Activated naive CD4-positive, alpha-beta T cell treated with anti-CD3 and anti-CD28 coated beads, Interleukin-2, amount 50 U/mL, for 24 hours (primary cell): ENCODE data around the gene ZNF425.
"Not testable (repeated sequence)": the region's sequence is repeated elsewhere in the genome, so short reads cannot be mapped to it uniquely, and the experiment has no call there.

Experiments
- H3K27ac Mint-ChIP-seq: one replicate; pipeline ENCODE4 v1.8.0; 2021; ENCODE audit warnings: mild to moderate bottlenecking, mixed read lengths
- H3K27me3 Mint-ChIP-seq: one replicate; pipeline ENCODE4 v1.8.0; 2021; ENCODE audit warnings: mixed read lengths
- H3K36me3 Mint-ChIP-seq: one replicate; pipeline ENCODE4 v1.8.0; 2021; ENCODE audit warnings: mixed read lengths
- H3K4me1 Mint-ChIP-seq: one replicate; pipeline ENCODE4 v1.8.0; 2021; ENCODE audit warnings: mixed read lengths
- H3K4me3 Mint-ChIP-seq: one replicate; pipeline ENCODE4 v1.8.0; 2021; ENCODE audit warnings: mild to moderate bottlenecking, mixed read lengths
- H3K9me3 Mint-ChIP-seq: one replicate; pipeline ENCODE4 v1.8.0; 2021; ENCODE audit warnings: mixed read lengths

The ZNF425 gene

GRCh38 chr7:149099058-149099457 lies 27.1 kb downstream of the ZNF425 start:
- no peaks in the 10 kb centered on the region for H3K36me3 Mint-ChIP-seq
- H3K27ac Mint-ChIP-seq, result no peak overlapping the region
- no peaks in the 10 kb centered on the region for H3K4me1 Mint-ChIP-seq
- H3K4me3 Mint-ChIP-seq, result no peak overlapping the region
- H3K9me3 Mint-ChIP-seq, result no peaks in the 10 kb centered on the region
- no peaks in the 10 kb centered on the region for H3K27me3 Mint-ChIP-seq

- Mint-ChIP-seq H3K4me3 (no peak overlapping the region), H3K27me3 (no peaks in the 10 kb centered on the region)
Observed at GRCh38 chr7:149097088-149097487, 29.0 kb downstream of the ZNF425 start.

GRCh38 chr7:149093228-149093627 lies 32.9 kb downstream of the ZNF425 start:
- no peaks in the 10 kb centered on the region for H3K9me3 Mint-ChIP-seq
- no peak overlapping the region for H3K27ac Mint-ChIP-seq
- H3K4me1 Mint-ChIP-seq, result peaks cover 18% of the 10 kb centered on the region
- no peaks in the 10 kb centered on the region for H3K36me3 Mint-ChIP-seq
- no peak overlapping the region for H3K4me3 Mint-ChIP-seq
- no peaks in the 10 kb centered on the region for H3K27me3 Mint-ChIP-seq

More at GRCh38 chr7:149097088-149097487, 29.0 kb downstream of the ZNF425 start:
- H3K27ac Mint-ChIP-seq, result no peak overlapping the region
- no peaks in the 10 kb centered on the region for H3K9me3 Mint-ChIP-seq
- no peaks in the 10 kb centered on the region for H3K4me1 Mint-ChIP-seq
- no peaks in the 10 kb centered on the region for H3K36me3 Mint-ChIP-seq

- Mint-ChIP-seq H3K27ac (peak overlapping the region; percentile 23), H3K4me3 (peak overlapping the region; percentile 51), H3K4me1 (peaks cover 24% of the 10 kb centered on the region)
- H3K27me3 Mint-ChIP-seq, H3K9me3 Mint-ChIP-seq, H3K36me3 Mint-ChIP-seq: not testable (repeated sequence)
Observed at GRCh38 chr7:149092244-149092643, 33.9 kb downstream of the ZNF425 start.

GRCh38 chr7:149090397-149091195 lies 35.5 kb downstream of the ZNF425 start, which contains the start of gene ZNF786:
Gene ZNF786, minus strand, starts transcription at chr7:149090718. Its CDS starts 78 bp downstream, at chr7:149090640.
- no peaks in the 10 kb centered on the region for H3K9me3 Mint-ChIP-seq
- H3K4me1 Mint-ChIP-seq, result peaks cover 29% of the 10 kb centered on the region
- H3K27me3 Mint-ChIP-seq, result no peaks in the 10 kb centered on the region
- H3K4me3 Mint-ChIP-seq, result peak within 1 kb of the TSS; percentile 99
- H3K36me3 Mint-ChIP-seq, result peaks cover 4% of the 10 kb centered on the region
- H3K27ac Mint-ChIP-seq, result peak within 1 kb of the TSS; percentile 100

- no peaks in the 10 kb centered on the region for H3K27me3 Mint-ChIP-seq
- peak overlapping the region; percentile 53 for H3K27ac Mint-ChIP-seq
- H3K9me3 Mint-ChIP-seq, result no peaks in the 10 kb centered on the region
- H3K36me3 Mint-ChIP-seq, result peaks cover 12% of the 10 kb centered on the region
- no peak overlapping the region for H3K4me3 Mint-ChIP-seq
- peaks cover 29% of the 10 kb centered on the region for H3K4me1 Mint-ChIP-seq
Observed at GRCh38 chr7:149087376-149087775, 38.7 kb downstream of the ZNF425 start.

GRCh38 chr7:149085866-149086265 lies 40.3 kb downstream of the ZNF425 start:
- H3K9me3 Mint-ChIP-seq, result no peaks in the 10 kb centered on the region
- H3K27ac Mint-ChIP-seq, result peak overlapping the region; percentile 6
- H3K4me3 Mint-ChIP-seq, result no peak overlapping the region
- no peaks in the 10 kb centered on the region for H3K27me3 Mint-ChIP-seq
- peaks cover 30% of the 10 kb centered on the region for H3K4me1 Mint-ChIP-seq
- H3K36me3 Mint-ChIP-seq, result peaks cover 12% of the 10 kb centered on the region

GRCh38 chr7:149084407-149084806 lies 41.7 kb downstream of the ZNF425 start:
- Mint-ChIP-seq H3K27ac (no peak overlapping the region), H3K27me3 (no peaks in the 10 kb centered on the region), H3K36me3 (peaks cover 12% of the 10 kb centered on the region), H3K4me1 (peaks cover 29% of the 10 kb centered on the region), H3K9me3 (no peaks in the 10 kb centered on the region), H3K4me3 (no peak overlapping the region)

- Mint-ChIP-seq H3K9me3 (no peaks in the 10 kb centered on the region), H3K4me1 (peaks cover 18% of the 10 kb centered on the region), H3K27ac (no peak overlapping the region), H3K36me3 (peaks cover 15% of the 10 kb centered on the region), H3K4me3 (no peak overlapping the region), H3K27me3 (no peaks in the 10 kb centered on the region)
Observed at GRCh38 chr7:149081914-149082313, 44.2 kb downstream of the ZNF425 start.

- Mint-ChIP-seq H3K9me3 (no peaks in the 10 kb centered on the region), H3K4me1 (peaks cover 24% of the 10 kb centered on the region), H3K27ac (no peak overlapping the region), H3K36me3 (peaks cover 7% of the 10 kb centered on the region), H3K4me3 (no peak overlapping the region), H3K27me3 (no peaks in the 10 kb centered on the region)
Observed at GRCh38 chr7:149077594-149077993, 48.5 kb downstream of the ZNF425 start.

- Mint-ChIP-seq H3K4me1 (peaks cover 13% of the 10 kb centered on the region), H3K36me3 (peaks cover 7% of the 10 kb centered on the region), H3K27me3 (no peaks in the 10 kb centered on the region), H3K9me3 (no peaks in the 10 kb centered on the region), H3K27ac (no peak overlapping the region), H3K4me3 (no peak overlapping the region)
Observed at GRCh38 chr7:149075286-149075685, 50.8 kb downstream of the ZNF425 start.

- Mint-ChIP-seq H3K27ac (no peak overlapping the region), H3K36me3 (peaks cover 7% of the 10 kb centered on the region), H3K4me3 (no peak overlapping the region), H3K4me1 (peaks cover 11% of the 10 kb centered on the region), H3K9me3 (no peaks in the 10 kb centered on the region), H3K27me3 (no peaks in the 10 kb centered on the region)
Observed at GRCh38 chr7:149074116-149074885, 51.8 kb downstream of the ZNF425 start.

- peak overlapping the region; percentile 46 for H3K27ac Mint-ChIP-seq
- H3K9me3 Mint-ChIP-seq, result no peaks in the 10 kb centered on the region
- peaks cover 15% of the 10 kb centered on the region for H3K4me1 Mint-ChIP-seq
- peaks cover 7% of the 10 kb centered on the region for H3K36me3 Mint-ChIP-seq
- H3K4me3 Mint-ChIP-seq, result peak overlapping the region; percentile 33
- no peaks in the 10 kb centered on the region for H3K27me3 Mint-ChIP-seq
Observed at GRCh38 chr7:149072438-149072775, 53.7 kb downstream of the ZNF425 start.

GRCh38 chr7:149071641-149072437 lies 54.3 kb downstream of the ZNF425 start:
- peak overlapping the region; percentile 30 for H3K27ac Mint-ChIP-seq
- no peaks in the 10 kb centered on the region for H3K9me3 Mint-ChIP-seq
- H3K36me3 Mint-ChIP-seq, result peaks cover 4% of the 10 kb centered on the region

GRCh38 chr7:149071182-149071635 lies 54.9 kb downstream of the ZNF425 start:
- Mint-ChIP-seq H3K4me3 (no peak overlapping the region), H3K9me3 (no peaks in the 10 kb centered on the region), H3K27ac (no peak overlapping the region), H3K4me1 (peaks cover 11% of the 10 kb centered on the region), H3K36me3 (peaks cover 1% of the 10 kb centered on the region), H3K27me3 (no peaks in the 10 kb centered on the region)

More at GRCh38 chr7:149071641-149072437, 54.3 kb downstream of the ZNF425 start:
- H3K4me3 Mint-ChIP-seq, result no peak overlapping the region
- H3K27me3 Mint-ChIP-seq, result no peaks in the 10 kb centered on the region
- peaks cover 13% of the 10 kb centered on the region for H3K4me1 Mint-ChIP-seq
